ENCODE measurements around the gene CSTA. TPM values are rescaled to one million over a fixed set of nuclear protein-coding genes. Genes with fewer than 3 reads are reported as not detected.

Gene CSTA
- total RNA-seq, 2 donors from 2014 or later = 1.3 TPM; not detected in 1

GRCh38 chr3:122295266-122296062, 29.6 kb upstream of the CSTA start:
- no peak overlapping the region for H3K4me3 ChIP-seq
- no peaks in the 10 kb centered on the region for H3K27me3 ChIP-seq
- H3K9me3 ChIP-seq = no peaks in the 10 kb centered on the region
- intact Hi-C loops (cut with DNase I) = no loop called here
- no peak for ATAC-seq
- H3K4me1 ChIP-seq = peaks cover 28% of the 10 kb centered on the region
- TF ChIP-seq POLR2A (IDR thresholded peaks at IDR 0.05) = no peak
- 85 to 88% methylated on average over 5 of the region's 5 CpGs for WGBS, 2 donors
- DNase-seq = peak in 1 of 4 donors; percentile 34
- peak overlapping the region in 3 of 4 donors; percentile 61 to 75 (median 62) for H3K27ac ChIP-seq
- no peaks in the 10 kb centered on the region for H3K36me3 ChIP-seq (replicated peaks in 1 of 2; ENCODE audit: insufficient read depth in 1 of 2, low read depth in 2 of 2)

GRCh38 chr3:122298239-122298638, 26.8 kb upstream of the CSTA start:
- 73 to 75% methylated on average over 2 of the region's 2 CpGs for WGBS, 2 donors

GRCh38 chr3:122299215-122299614, 25.8 kb upstream of the CSTA start:
- TF ChIP-seq POLR2A (IDR thresholded peaks at IDR 0.05) (no peak), CTCF (IDR thresholded peaks at IDR 0.05) (no peak)
- intact Hi-C loops (cut with DNase I) = no loop called here
- Histone ChIP-seq H3K27me3 (no peaks in the 10 kb centered on the region), H3K4me3 (no peak overlapping the region), H3K27ac (no peak overlapping the region), H3K9me3 (no peaks in the 10 kb centered on the region), H3K36me3 (replicated peaks in 1 of 2; ENCODE audit: insufficient read depth in 1 of 2, low read depth in 2 of 2) (no peaks in the 10 kb centered on the region), H3K4me1 (peaks cover 13% of the 10 kb centered on the region)
- no peak for DNase-seq
- ATAC-seq = no peak

More at GRCh38 chr3:122298239-122298638, 26.8 kb upstream of the CSTA start:
- peaks cover 23% of the 10 kb centered on the region for H3K4me1 ChIP-seq
- H3K9me3 ChIP-seq = no peaks in the 10 kb centered on the region
- no peak for DNase-seq
- no peak overlapping the region for H3K4me3 ChIP-seq
- TF ChIP-seq CTCF (IDR thresholded peaks at IDR 0.05) (no peak), POLR2A (IDR thresholded peaks at IDR 0.05) (no peak)
- H3K36me3 ChIP-seq (replicated peaks in 1 of 2; ENCODE audit: insufficient read depth in 1 of 2, low read depth in 2 of 2) = no peaks in the 10 kb centered on the region
- no peaks in the 10 kb centered on the region for H3K27me3 ChIP-seq
- intact Hi-C loops (cut with DNase I) = no loop called here
- no peak for ATAC-seq
- H3K27ac ChIP-seq = no peak overlapping the region

GRCh38 chr3:122299872-122300460, 25.1 kb upstream of the CSTA start:
- no peak overlapping the region for H3K27ac ChIP-seq
- peak in 3 of 4 donors; percentile 26 to 44 (median 43) for DNase-seq
- ATAC-seq = no peak
- peaks cover 8% of the 10 kb centered on the region for H3K4me1 ChIP-seq
- intact Hi-C loops (cut with DNase I) = no loop called here
- H3K36me3 ChIP-seq (replicated peaks in 1 of 2; ENCODE audit: insufficient read depth in 1 of 2, low read depth in 2 of 2) = no peaks in the 10 kb centered on the region
- no peaks in the 10 kb centered on the region for H3K9me3 ChIP-seq
- no peak overlapping the region for H3K4me3 ChIP-seq
- 49 to 57% methylated on average over 10 to 12 of the region's 12 CpGs for WGBS, 2 donors
- no peaks in the 10 kb centered on the region for H3K27me3 ChIP-seq
- TF ChIP-seq POLR2A (IDR thresholded peaks at IDR 0.05) (no peak), CTCF (IDR thresholded peaks at IDR 0.05) (peak; percentile 27 to 71 (median 60))

- no peaks in the 10 kb centered on the region for H3K27me3 ChIP-seq
- TF ChIP-seq POLR2A (IDR thresholded peaks at IDR 0.05) (no peak), CTCF (IDR thresholded peaks at IDR 0.05) (no peak)
- no peak for DNase-seq
- no peak overlapping the region for H3K27ac ChIP-seq
- ATAC-seq = no peak
- H3K4me1 ChIP-seq = peaks cover 13% of the 10 kb centered on the region
- H3K9me3 ChIP-seq = no peaks in the 10 kb centered on the region
- intact Hi-C loops (cut with DNase I) = no loop called here
- H3K4me3 ChIP-seq = no peak overlapping the region
- H3K36me3 ChIP-seq (replicated peaks in 1 of 2; ENCODE audit: insufficient read depth in 1 of 2, low read depth in 2 of 2) = no peaks in the 10 kb centered on the region
Measured at GRCh38 chr3:122301063-122301462, 24.0 kb upstream of the CSTA start.

Data from body of pancreas (tissue), 4 donors.